Caco-2 (cell line): ENCODE measurements around the gene FAM76A. TPM values are rescaled to one million over a fixed set of nuclear protein-coding genes. Genes with fewer than 3 reads are reported as not detected.
A peak's percentile ranks its signal among the peaks of the same experiment; 100 is the strongest.

Experiments
- BruUV-seq: library from RNA; stranded (reverse); fragments of 400-500 nt; replicated peaks from 2 replicates; lab custom pipeline; 2021; lab: Mats Ljungman, UMichigan
- CTCF ChIA-PET: fragments of 300-600 bp; sonication (Branson Sonifier 250); formaldehyde crosslinking; loops from one replicate; lab custom pipeline; 2022; ENCODE audit warnings: antibody characterized with exemption; lab: Charles Lee
- POLR2A ChIA-PET: fragments of 300-600 bp; sonication (Branson Sonifier 250); formaldehyde crosslinking; loops from one replicate; lab custom pipeline; 2022; ENCODE audit warnings: antibody characterized with exemption; lab: Charles Lee
- DNase-seq, 2 experiments: peaks; one replicate each; pipeline versions ENCODE4 v3.0.0 to v3.0.0-alpha.2; 2020 to 2022
- H3K27me3 ChIP-seq: replicated peaks from 2 replicates; pipeline ENCODE4 v1.6.0; 2011; ENCODE audit warnings: low read length; ENCODE audit not compliant: control insufficient read depth, insufficient read depth
- H3K36me3 ChIP-seq: 2 replicates; pipeline ENCODE4 v1.5.1; 2011; ENCODE audit warnings: low read length; ENCODE audit not compliant: control insufficient read depth, insufficient read depth
- H3K4me1 ChIP-seq: fragments of 250-450 bp; sonication (Bioruptor Pico); 2 replicates; pipeline ENCODE4 v1.5.1; 2020; ENCODE audit warnings: mild to moderate bottlenecking
- H3K4me3 ChIP-seq: 2 replicates; pipeline ENCODE4 v1.5.1; 2011; ENCODE audit warnings: low read depth, mild to moderate bottlenecking, control low read depth, low read length
- H3K9me3 ChIP-seq: fragments of 250-450 bp; sonication (Bioruptor Pico); 2 replicates; pipeline ENCODE4 v1.5.1; 2020; ENCODE audit warnings: mild to moderate bottlenecking, moderate library complexity
- H3K27ac Mint-ChIP-seq: one replicate; pipeline ENCODE4 v1.8.0; 2022; ENCODE audit warnings: mixed read lengths; ENCODE audit not compliant: unreplicated experiment
- H3K27me3 Mint-ChIP-seq: one replicate; pipeline ENCODE4 v1.8.0; 2022; ENCODE audit warnings: mixed read lengths; ENCODE audit not compliant: insufficient read depth, unreplicated experiment
- H3K36me3 Mint-ChIP-seq: one replicate; pipeline ENCODE4 v1.8.0; 2022; ENCODE audit warnings: mild to moderate bottlenecking, mixed read lengths; ENCODE audit not compliant: insufficient read depth, unreplicated experiment
- H3K4me1 Mint-ChIP-seq: one replicate; pipeline ENCODE4 v1.8.0; 2022; ENCODE audit warnings: low read depth, mixed read lengths; ENCODE audit not compliant: unreplicated experiment
- H3K4me3 Mint-ChIP-seq: one replicate; pipeline ENCODE4 v1.8.0; 2022; ENCODE audit warnings: mild to moderate bottlenecking, moderate library complexity, mixed read lengths; ENCODE audit not compliant: unreplicated experiment
- H3K9me3 Mint-ChIP-seq: one replicate; pipeline ENCODE4 v1.8.0; 2022; ENCODE audit warnings: mixed read lengths; ENCODE audit not compliant: unreplicated experiment
- CTCF ChIP-seq, 2 experiments: fragments of 200-600 bp in 1 of 2; IDR thresholded peaks; 1 replicate in 1 of 2; 2 replicates in 1 of 2; pipeline versions ENCODE4 v1.5.1 to v1.8.0; 2011 to 2022; ENCODE audit warnings: antibody characterized with exemption in 1 of 2, control low read depth in 1 of 2, inconsistent platforms in 1 of 2, low read depth in 1 of 2, low read length in 1 of 2, mild to moderate bottlenecking in 1 of 2, moderate library complexity in 1 of 2; ENCODE audit not compliant: insufficient read depth in 1 of 2, severe bottlenecking in 1 of 2, unreplicated experiment in 1 of 2
- intact Hi-C: fragments of 100-400 bp; cut with micrococcal nuclease; formaldehyde crosslinking; loops from one replicate; pipeline ENCODE4 v1.10.0; 2022; ENCODE audit not compliant: unreplicated experiment
- total RNA-seq: library from RNA; stranded (reverse); gene quantifications from 2 replicates; pipeline ENCODE4 v1.2.3, GENCODE V29; 2022

The FAM76A gene
- total RNA-seq, 1 experiment from 2014 or later, result 9.8 TPM

GRCh38 chr1:27784700-27785099, 58.9 kb downstream of the FAM76A start:
- DNase-seq, result no peak
- Mint-ChIP-seq H3K4me1 (peaks cover 11% of the 10 kb centered on the region), H3K4me3 (no peak overlapping the region), H3K27ac (peak overlapping the region; percentile 93), H3K9me3 (no peaks in the 10 kb centered on the region), H3K36me3 (no peaks in the 10 kb centered on the region), H3K27me3 (no peaks in the 10 kb centered on the region)
- no peaks in the 10 kb centered on the region for H3K9me3 ChIP-seq
- ChIA-PET POLR2A (interaction anchor here (0.6 to 1.9 kb wide), 2 partner anchors 12 to 13 kb away, joined by 7 to 15 read pairs; partner anchors contain the start of gene STX12), CTCF (no interaction called here)
- TF ChIP-seq CTCF (IDR thresholded peaks at IDR 0.05; ENCODE audit: insufficient read depth in 1 of 2, low read depth in 1 of 2, low read length in 1 of 2, severe bottlenecking in 1 of 2, unreplicated experiment in 1 of 2), result no peak
- H3K4me1 ChIP-seq, result peaks cover 29% of the 10 kb centered on the region
- intact Hi-C loops, result no loop called here
- no peaks in the 10 kb centered on the region for H3K27me3 ChIP-seq
- no TSS peak for BruUV-seq
- no peaks in the 10 kb centered on the region for H3K36me3 ChIP-seq
- H3K4me3 ChIP-seq, result no peak overlapping the region

GRCh38 chr1:27785781-27786455, 60.2 kb downstream of the FAM76A start:
- H3K9me3 Mint-ChIP-seq, result no peaks in the 10 kb centered on the region
- Histone ChIP-seq H3K4me3 (no peak overlapping the region), H3K9me3 (no peaks in the 10 kb centered on the region), H3K4me1 (peaks cover 29% of the 10 kb centered on the region), H3K27me3 (no peaks in the 10 kb centered on the region), H3K36me3 (no peaks in the 10 kb centered on the region)
- H3K27me3 Mint-ChIP-seq, result no peaks in the 10 kb centered on the region
- intact Hi-C loops, result no loop called here
- H3K4me3 Mint-ChIP-seq, result peak overlapping the region; percentile 46
- BruUV-seq, result no TSS peak
- H3K27ac Mint-ChIP-seq, result peak overlapping the region; percentile 93
- peak; percentile 36 to 52 for DNase-seq
- TF ChIP-seq CTCF (IDR thresholded peaks at IDR 0.05; ENCODE audit: insufficient read depth in 1 of 2, low read depth in 1 of 2, low read length in 1 of 2, severe bottlenecking in 1 of 2, unreplicated experiment in 1 of 2), result no peak
- CTCF ChIA-PET, result no interaction called here
- H3K4me1 Mint-ChIP-seq, result peaks cover 11% of the 10 kb centered on the region
- no peaks in the 10 kb centered on the region for H3K36me3 Mint-ChIP-seq
- POLR2A ChIA-PET, result interaction anchor here (0.7 to 1.9 kb wide), 2 partner anchors 13 to 44 kb away, joined by 4 to 15 read pairs; partner anchors contain the start of genes PPP1R8 and STX12

GRCh38 chr1:27787895-27788294, 62.1 kb downstream of the FAM76A start:
- Histone ChIP-seq H3K27me3 (no peaks in the 10 kb centered on the region), H3K4me3 (no peak overlapping the region), H3K36me3 (no peaks in the 10 kb centered on the region), H3K4me1 (peaks cover 29% of the 10 kb centered on the region), H3K9me3 (no peaks in the 10 kb centered on the region)
- BruUV-seq, result no TSS peak
- no peaks in the 10 kb centered on the region for H3K27me3 Mint-ChIP-seq
- intact Hi-C loops, result no loop called here
- H3K9me3 Mint-ChIP-seq, result no peaks in the 10 kb centered on the region
- H3K36me3 Mint-ChIP-seq, result no peaks in the 10 kb centered on the region
- no peak for TF ChIP-seq CTCF (IDR thresholded peaks at IDR 0.05; ENCODE audit: insufficient read depth in 1 of 2, low read depth in 1 of 2, low read length in 1 of 2, severe bottlenecking in 1 of 2, unreplicated experiment in 1 of 2)
- no peak overlapping the region for H3K27ac Mint-ChIP-seq
- CTCF ChIA-PET, result no interaction called here
- no peak for DNase-seq
- H3K4me3 Mint-ChIP-seq, result no peak overlapping the region
- peaks cover 11% of the 10 kb centered on the region for H3K4me1 Mint-ChIP-seq
- POLR2A ChIA-PET, result no interaction called here
